ENCODE measurements around the gene ARID5A. TPM values are rescaled to one million over a fixed set of nuclear protein-coding genes. Genes with fewer than 3 reads are reported as not detected.

ARID5A gene
- total and polyA plus RNA-seq, 9 of the 15 experiments (the other 6 are each of a cell fraction or from before 2014, with no cell fraction given): 0.14 to 12.5 (median 3.0) TPM

- FAIRE-seq: no peak
- H4K20me1 ChIP-seq (replicated peaks; ENCODE audit: control insufficient read depth, insufficient read depth, low read length): no peaks in the 10 kb centered on the region
- H2AFZ ChIP-seq (ENCODE audit: low read depth, low read length): no peak overlapping the region
- H3K4me3 ChIP-seq: no peak overlapping the region
- H3K9ac ChIP-seq (ENCODE audit: insufficient read depth in 1 of 2, low read depth in 2 of 2, low read length in 2 of 2): no peak overlapping the region
- BruUV-seq (replicated peaks): no TSS peak
- H3K36me3 ChIP-seq (ENCODE audit: control insufficient read depth, insufficient read depth, low read length): peaks cover 4% of the 10 kb centered on the region; the same call in 1 of the 3 replicates
- H3K4me2 ChIP-seq (ENCODE audit: insufficient read depth, low read length): no peak overlapping the region
- CTCF ChIA-PET (ENCODE audit: low intra/inter-chr PET ratio): no interaction called here
- POLR2A ChIA-PET: interaction anchor here (1.0 kb wide), 1 partner anchor 12 kb away, joined by 3 read pairs; no protein-coding TSS in a partner anchor
- 86% methylated on average over 11 of the region's 14 CpGs for WGBS (ENCODE audit: insufficient coverage, low coverage, missing lambda C conversion rate)
- H3K27ac ChIP-seq (ENCODE audit: extremely low read depth, low read depth, low read length): no peak overlapping the region
- DNase-seq (ENCODE audit: extremely low read depth in 1 of 4, low spot score in 3 of 4): no peak
- H3K9me3 ChIP-seq (replicated peaks; ENCODE audit: control insufficient read depth, insufficient read depth, low read depth, low read length): no peaks in the 10 kb centered on the region
- intact Hi-C loops (cut with micrococcal nuclease): loop anchor here (5.0 to 10.0 kb wide), 3 partner anchors 211 to 411 kb away; partner anchors contain the start of gene CNNM4
- no peaks in the 10 kb centered on the region for H3K27me3 ChIP-seq (ENCODE audit: control insufficient read depth in 2 of 2, insufficient read depth in 2 of 2, low read length in 2 of 2)
- H3K4me1 ChIP-seq (replicated peaks in 1 of 2; ENCODE audit: control insufficient read depth in 2 of 2, insufficient read depth in 2 of 2, low read length in 2 of 2): peaks cover 0 to 37% of the 10 kb centered on the region in 2 experiments; a peak in 2 of 5 replicates
- in situ Hi-C loops (cut with MboI): loop anchor here (25.0 kb wide), 1 partner anchor 411 kb away; no protein-coding TSS in a partner anchor
- no peak for ATAC-seq
- no peaks in the 10 kb centered on the region for H3K79me2 ChIP-seq (ENCODE audit: control insufficient read depth, insufficient read depth, low read length)
- no peaks in the 10 kb centered on the region for H3K9me1 ChIP-seq (ENCODE audit: control insufficient read depth, insufficient read depth, low read length)
- no peak for TF ChIP-seq POLR2H (tag; IDR thresholded peaks at IDR 0.05; ENCODE audit: low read depth)
- no peak for TF ChIP-seq PREB (CRISPR knock-in tag; IDR thresholded peaks at IDR 0.05)
- TF ChIP-seq ETV6 (IDR thresholded peaks at IDR 0.05; ENCODE audit: borderline replicate concordance in 1 of 2, low read depth in 2 of 2, low read length in 1 of 2): no peak
- no peak for TF ChIP-seq ETV6 (CRISPR knock-in tag; IDR thresholded peaks at IDR 0.05; ENCODE audit: borderline replicate concordance)
- no peak for TF ChIP-seq PBX2 (CRISPR knock-in tag; IDR thresholded peaks at IDR 0.05; ENCODE audit: low read depth)
- no peak for TF ChIP-seq PBX2 (tag; conservative IDR thresholded peaks at IDR 0.05; ENCODE audit: low read depth)
- no peak for TF ChIP-seq GTF2A2 (tag; IDR thresholded peaks at IDR 0.05)
- TF ChIP-seq JUND (IDR thresholded peaks at IDR 0.05; ENCODE audit: borderline replicate concordance, low read depth, low read length): no peak
- no peak for TF ChIP-seq JUND (tag; IDR thresholded peaks at IDR 0.05; ENCODE audit: borderline replicate concordance, low read depth, low read length)
- no peak for TF ChIP-seq HDAC8 (tag; IDR thresholded peaks at IDR 0.05)
- no peak for TF ChIP-seq RFX1 (IDR thresholded peaks at IDR 0.05)
- no peak for TF ChIP-seq PTRF (tag; IDR thresholded peaks at IDR 0.05)
- no peak for TF ChIP-seq ETS1 (conservative IDR thresholded peaks at IDR 0.05; ENCODE audit: control insufficient read depth, low read depth, low read length)
- no peak for TF ChIP-seq THRAP3 (IDR thresholded peaks at IDR 0.05; ENCODE audit: borderline replicate concordance)
- no peak for TF ChIP-seq ID3 (CRISPR knock-in tag; IDR thresholded peaks at IDR 0.05)
- no peak for TF ChIP-seq ID3 (tag; IDR thresholded peaks at IDR 0.05)
- TF ChIP-seq ZNF212 (CRISPR knock-in tag; IDR thresholded peaks at IDR 0.05): no peak
These were observed 14.4 kb downstream of the ARID5A start for GRCh38 chr2:96550787-96551604.
